NCI-H2107 (cell line): ENCODE results near the gene P2RY14.
"Not testable (repeated sequence)": the region's sequence is repeated elsewhere in the genome, so short reads cannot be mapped to it uniquely, and the experiment has no call there.

Source experiments
- DNase-seq: peaks from one replicate; lab custom pipeline; 2025; lab: John Stamatoyannopoulos, UW

P2RY14 gene

GRCh38 chr3:151259664-151260063, 18.7 kb downstream of the P2RY14 start:
- no peak for DNase-seq

GRCh38 chr3:151256749-151257148, 21.6 kb downstream of the P2RY14 start:
- no peak for DNase-seq

- DNase-seq: no peak
Measured at GRCh38 chr3:151248772-151249337, 29.5 kb downstream of the P2RY14 start.

- not testable (repeated sequence) for DNase-seq
Measured at GRCh38 chr3:151242006-151242405, 36.3 kb downstream of the P2RY14 start.

GRCh38 chr3:151236736-151237135, 41.6 kb downstream of the P2RY14 start:
- DNase-seq: no peak

GRCh38 chr3:151236316-151236715, 42.0 kb downstream of the P2RY14 start:
- no peak for DNase-seq

- DNase-seq: no peak
Measured at GRCh38 chr3:151234825-151235224, 43.5 kb downstream of the P2RY14 start.

GRCh38 chr3:151232991-151233390, 45.4 kb downstream of the P2RY14 start:
- DNase-seq: no peak

- not testable (repeated sequence) for DNase-seq
Measured at GRCh38 chr3:151232403-151232802, 45.9 kb downstream of the P2RY14 start.

GRCh38 chr3:151230646-151231045, 47.7 kb downstream of the P2RY14 start:
- DNase-seq: no peak

- DNase-seq: no peak
Measured at GRCh38 chr3:151228666-151229040, 49.7 kb downstream of the P2RY14 start.

GRCh38 chr3:151227807-151228665, 50.3 kb downstream of the P2RY14 start:
- DNase-seq: peak; percentile 73

GRCh38 chr3:151227266-151227806, 51.0 kb downstream of the P2RY14 start:
- DNase-seq: no peak

GRCh38 chr3:151226825-151227224, 51.5 kb downstream of the P2RY14 start:
- no peak for DNase-seq

- DNase-seq: no peak
Measured at GRCh38 chr3:151226088-151226563, 52.2 kb downstream of the P2RY14 start.

- DNase-seq: no peak
Measured at GRCh38 chr3:151225040-151225975, 53.0 kb downstream of the P2RY14 start.

GRCh38 chr3:151224268-151224866, 54.0 kb downstream of the P2RY14 start:
- DNase-seq: no peak

- no peak for DNase-seq
Measured at GRCh38 chr3:151219056-151219455, 59.3 kb downstream of the P2RY14 start.

GRCh38 chr3:151218136-151218535, 60.2 kb downstream of the P2RY14 start:
- no peak for DNase-seq

- no peak for DNase-seq
Measured at GRCh38 chr3:151216641-151217607, 61.4 kb downstream of the P2RY14 start.
